SK-N-SH (cell line): ENCODE data around the gene HSCB. TPM values are rescaled to one million over a fixed set of nuclear protein-coding genes. Genes with fewer than 3 reads are reported as not detected.

Source experiments
- CTCF ChIA-PET: fragments of 300-600, 350-600 bp; formaldehyde crosslinking; extraction: SDS; loops from one replicate; lab custom pipeline; 2021; lab: Yijun Ruan, JAX
- POLR2A ChIA-PET: fragments of 350-600 bp; sonication (Branson Sonifier 250); formaldehyde crosslinking; extraction: SDS; loops from one replicate; lab custom pipeline; 2020; ENCODE audit warnings: antibody characterized with exemption, inconsistent platforms; lab: Yijun Ruan, JAX
- DNase-seq: peaks from one replicate; pipeline ENCODE4 v3.0.0; 2012
- H2AFZ ChIP-seq: fragments of 200-600 bp; sonication (generic); 2 replicates; pipeline ENCODE4 v1.8.1; 2016; ENCODE audit warnings: antibody characterized with exemption, mild to moderate bottlenecking, low read depth
- H3F3A ChIP-seq: fragments of 200-600 bp; sonication (generic); replicated peaks from 2 replicates; pipeline ENCODE3; 2016; ENCODE audit warnings: antibody characterized with exemption, mild to moderate bottlenecking; ENCODE audit not compliant: insufficient read depth
- H3K27ac ChIP-seq, 2 experiments: fragments of 200-500 bp in 1 of 2; fragments of 200-600 bp in 1 of 2; sonication (Bioruptor generic) in 1 of 2; sonication (generic), shearing (Covaris generic) in 1 of 2; 2 replicates each; pipeline versions ENCODE4 v1.5.1 to v1.6.1; 2014 to 2016; ENCODE audit warnings: low read depth in 2 of 2, inconsistent platforms in 1 of 2, low read length in 1 of 2, mild to moderate bottlenecking in 1 of 2, mixed read lengths in 1 of 2
- H3K27me3 ChIP-seq: fragments of 200-600 bp; sonication (generic), shearing (Covaris generic); 2 replicates; pipeline ENCODE4 v1.6.1; 2016; ENCODE audit warnings: mixed run types; ENCODE audit not compliant: insufficient read depth
- H3K36me3 ChIP-seq, 2 experiments: fragments of 200-500 bp in 1 of 2; fragments of 200-600 bp in 1 of 2; sonication (Bioruptor generic) in 1 of 2; sonication (generic) in 1 of 2; replicated peaks in 1 of 2; 2 replicates each; pipeline versions ENCODE3 to v1.5.1; 2014 to 2016; ENCODE audit warnings: low read length in 1 of 2, mild to moderate bottlenecking in 1 of 2; ENCODE audit not compliant: insufficient read depth in 2 of 2, control insufficient read depth in 1 of 2
- H3K4me1 ChIP-seq, 2 experiments: fragments of 200-500 bp in 1 of 2; fragments of 200-600 bp in 1 of 2; sonication (Bioruptor generic) in 1 of 2; sonication (generic), shearing (Covaris generic) in 1 of 2; 2 replicates each; pipeline versions ENCODE4 v1.5.1 to v1.6.1; 2014 to 2016; ENCODE audit warnings: low read depth in 1 of 2, low read length in 1 of 2, mixed run types in 1 of 2; ENCODE audit not compliant: insufficient read depth in 2 of 2, control insufficient read depth in 1 of 2
- H3K4me2 ChIP-seq: fragments of 200-600 bp; sonication (generic), shearing (Covaris generic); 2 replicates; pipeline ENCODE4 v1.6.1; 2017; ENCODE audit warnings: mixed run types
- H3K4me3 ChIP-seq, 2 experiments: fragments of 200-500 bp in 1 of 2; fragments of 200-600 bp in 1 of 2; sonication (Bioruptor generic) in 1 of 2; sonication (generic), shearing (Covaris generic) in 1 of 2; 2 replicates each; pipeline versions ENCODE4 v1.5.1 to v1.8.1; 2014 to 2016; ENCODE audit warnings: low read depth in 2 of 2, inconsistent platforms in 1 of 2, low read length in 1 of 2, mild to moderate bottlenecking in 1 of 2, mixed read lengths in 1 of 2, moderate library complexity in 1 of 2
- H3K79me2 ChIP-seq: fragments of 200-600 bp; sonication (generic); 2 replicates; pipeline ENCODE4 v1.8.1; 2017; ENCODE audit warnings: mild to moderate bottlenecking; ENCODE audit not compliant: insufficient read depth
- H3K9ac ChIP-seq: fragments of 200-600 bp; sonication (generic); 2 replicates; pipeline ENCODE4 v1.6.1; 2017; ENCODE audit warnings: mixed run types
- H3K9me2 ChIP-seq: fragments of 200-600 bp; sonication (generic); 2 replicates; pipeline ENCODE4 v1.6.1; 2017; ENCODE audit warnings: mixed run types
- H3K9me3 ChIP-seq: fragments of 200-600 bp; sonication (generic); 2 replicates; pipeline ENCODE4 v1.6.1; 2017; ENCODE audit warnings: mixed run types, mild to moderate bottlenecking, moderate library complexity
- H4K20me1 ChIP-seq: fragments of 200-600 bp; sonication (generic); 2 replicates; pipeline ENCODE4 v1.6.1; 2017; ENCODE audit warnings: mild to moderate bottlenecking, mixed run types; ENCODE audit not compliant: insufficient read depth
- CHD2 ChIP-seq: fragments of 150-350 bp; IDR thresholded peaks from 2 replicates; pipeline ENCODE4 v1.6.1; 2018; ENCODE audit warnings: low read length; ENCODE audit not compliant: partially characterized antibody
- CTCF ChIP-seq: fragments of 200-600 bp; sonication (generic); IDR thresholded peaks from 2 replicates; pipeline ENCODE4 v1.6.1; 2017; ENCODE audit warnings: antibody characterized with exemption, mild to moderate bottlenecking, moderate library complexity
- ELF1 ChIP-seq: IDR thresholded peaks from 2 replicates; pipeline ENCODE4 v1.4.0; 2012
- IRF3 ChIP-seq: fragments of 150-350 bp; IDR thresholded peaks from 2 replicates; pipeline ENCODE4 v1.6.1; 2016; ENCODE audit warnings: mild to moderate bottlenecking, low read depth, low read length
- NFIC ChIP-seq: IDR thresholded peaks from 2 replicates; pipeline ENCODE4 v1.4.0; 2012; ENCODE audit warnings: borderline replicate concordance
- REST ChIP-seq: IDR thresholded peaks from 2 replicates; pipeline ENCODE4 v1.6.1; 2012; ENCODE audit warnings: mild to moderate bottlenecking, low read depth, low read length, moderate library complexity
- SMC3 ChIP-seq: IDR thresholded peaks from 2 replicates; pipeline ENCODE4 v1.6.1; 2012; ENCODE audit warnings: low read depth, low read length, improper control_type of control experiment
- TCF12 ChIP-seq: IDR thresholded peaks from 2 replicates; pipeline ENCODE4 v1.4.0; 2012
- USF1 ChIP-seq: IDR thresholded peaks from 2 replicates; pipeline ENCODE4 v1.4.0; 2012; ENCODE audit warnings: low read depth, borderline replicate concordance
- WGBS: methylation state at CpG from one replicate; pipeline ENCODE4 v1.1.6; 2017; ENCODE audit warnings: low lambda C conversion rate; 5-methylcytosine and 5-hydroxymethylcytosine counted together
- polyA plus RNA-seq, 3 experiments: library from polyadenylated mRNA; depleted of rRNA; stranded (reverse); fragments of >200 nt; gene quantifications; 2 replicates each; pipeline ENCODE4 v1.2.3, GENCODE V29; 2012
- TF ChIP-seq, protein P1 (sequence below): IDR thresholded peaks from 2 replicates; pipeline ENCODE4; 2012

The HSCB gene
- polyA plus RNA-seq, 1 of the 3 experiments (the other 2 are of a cell fraction): 19.9 TPM

GRCh38 chr22:28716686-28717085, 25.2 kb upstream of the HSCB start:
- no peak overlapping the region for H3K4me3 ChIP-seq
- peaks cover 4 to 15% of the 10 kb centered on the region in 2 experiments for H3K36me3 ChIP-seq
- TF ChIP-seq, protein P1, sequence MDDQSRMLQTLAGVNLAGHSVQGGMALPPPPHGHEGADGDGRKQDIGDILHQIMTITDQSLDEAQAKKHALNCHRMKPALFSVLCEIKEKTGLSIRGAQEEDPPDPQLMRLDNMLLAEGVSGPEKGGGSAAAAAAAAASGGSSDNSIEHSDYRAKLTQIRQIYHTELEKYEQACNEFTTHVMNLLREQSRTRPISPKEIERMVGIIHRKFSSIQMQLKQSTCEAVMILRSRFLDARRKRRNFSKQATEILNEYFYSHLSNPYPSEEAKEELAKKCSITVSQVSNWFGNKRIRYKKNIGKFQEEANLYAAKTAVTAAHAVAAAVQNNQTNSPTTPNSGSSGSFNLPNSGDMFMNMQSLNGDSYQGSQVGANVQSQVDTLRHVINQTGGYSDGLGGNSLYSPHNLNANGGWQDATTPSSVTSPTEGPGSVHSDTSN: no peak
- TF ChIP-seq REST (no peak), USF1 (no peak), ELF1 (no peak), SMC3 (no peak), CHD2 (no peak), CTCF (no peak), NFIC (no peak), IRF3 (no peak), TCF12 (no peak)
- H3K4me2 ChIP-seq: no peak overlapping the region
- H3K9ac ChIP-seq: no peak overlapping the region
- no peaks in the 10 kb centered on the region for H3K9me3 ChIP-seq
- H3F3A ChIP-seq: peaks cover 15% of the 10 kb centered on the region
- ChIA-PET POLR2A (no interaction called here), CTCF (no interaction called here)
- H4K20me1 ChIP-seq: no peaks in the 10 kb centered on the region
- H3K27ac ChIP-seq: no peak overlapping the region
- WGBS: 95% methylated on average over 3 of the region's 3 CpGs
- peaks cover 3 to 13% of the 10 kb centered on the region in 2 experiments; a peak in 2 of 4 replicates for H3K4me1 ChIP-seq
- DNase-seq: no peak
- no peak overlapping the region for H2AFZ ChIP-seq
- H3K9me2 ChIP-seq: no peaks in the 10 kb centered on the region
- H3K79me2 ChIP-seq: no peaks in the 10 kb centered on the region
- H3K27me3 ChIP-seq: no peaks in the 10 kb centered on the region
